ENCODE results near the gene LIN37. TPM values are rescaled to one million over a fixed set of nuclear protein-coding genes. Genes with fewer than 3 reads are reported as not detected.
"Not testable (repeated sequence)": the region's sequence is repeated elsewhere in the genome, so short reads cannot be mapped to it uniquely, and the experiment has no call there.

The LIN37 gene
- total RNA-seq, 1 donor = 9.0 TPM

- TF ChIP-seq CTCF (IDR thresholded peaks at IDR 0.05; ENCODE audit: extremely low read depth, low read depth, low read length) = no peak
- Histone ChIP-seq H3K4me1 (ENCODE audit: insufficient read depth, low read length) (peaks cover 8% of the 10 kb centered on the region), H2AFZ (ENCODE audit: low read length) (no peak overlapping the region), H3K4me3 (ENCODE audit: insufficient read depth, low read length) (no peak overlapping the region), H3K27me3 (ENCODE audit: insufficient read depth, low read length) (no peaks in the 10 kb centered on the region), H3K4me2 (ENCODE audit: insufficient read depth, low read length) (no peak overlapping the region), H3K36me3 (ENCODE audit: insufficient read depth, low read length) (peaks cover 63% of the 10 kb centered on the region), H4K20me1 (ENCODE audit: insufficient read depth, low read length) (peaks cover 28% of the 10 kb centered on the region), H3K9me3 (ENCODE audit: low read depth, low read length) (no peaks in the 10 kb centered on the region), H3K79me2 (ENCODE audit: insufficient read depth, low read length) (peaks cover 46% of the 10 kb centered on the region), H3K27ac (ENCODE audit: low read depth, low read length) (no peak overlapping the region)
- DNase-seq (ENCODE audit: insufficient read length, low spot score, missing footprints) = peak; percentile 75
These were observed 25.9 kb upstream of the LIN37 start for GRCh38 chr19:35722461-35722860.

GRCh38 chr19:35722897-35723296 is 25.5 kb upstream of the LIN37 start:
- Histone ChIP-seq H3K4me1 (ENCODE audit: insufficient read depth, low read length) (peaks cover 8% of the 10 kb centered on the region), H2AFZ (ENCODE audit: low read length) (no peak overlapping the region), H3K79me2 (ENCODE audit: insufficient read depth, low read length) (peaks cover 46% of the 10 kb centered on the region), H3K4me3 (ENCODE audit: insufficient read depth, low read length) (no peak overlapping the region), H3K27ac (ENCODE audit: low read depth, low read length) (no peak overlapping the region), H3K9me3 (ENCODE audit: low read depth, low read length) (no peaks in the 10 kb centered on the region), H4K20me1 (ENCODE audit: insufficient read depth, low read length) (peaks cover 28% of the 10 kb centered on the region), H3K4me2 (ENCODE audit: insufficient read depth, low read length) (no peak overlapping the region), H3K27me3 (ENCODE audit: insufficient read depth, low read length) (no peaks in the 10 kb centered on the region), H3K36me3 (ENCODE audit: insufficient read depth, low read length) (peaks cover 67% of the 10 kb centered on the region)
- peak; percentile 68 for DNase-seq (ENCODE audit: insufficient read length, low spot score, missing footprints)
- no peak for TF ChIP-seq CTCF (IDR thresholded peaks at IDR 0.05; ENCODE audit: extremely low read depth, low read depth, low read length)

GRCh38 chr19:35723671-35724070 is 24.7 kb upstream of the LIN37 start:
- TF ChIP-seq CTCF (IDR thresholded peaks at IDR 0.05; ENCODE audit: extremely low read depth, low read depth, low read length) = no peak
- H4K20me1 ChIP-seq (ENCODE audit: insufficient read depth, low read length) = peaks cover 25% of the 10 kb centered on the region

GRCh38 chr19:35724132-35724531 is 24.2 kb upstream of the LIN37 start:
- Histone ChIP-seq H4K20me1 (ENCODE audit: insufficient read depth, low read length) (peaks cover 20% of the 10 kb centered on the region), H3K79me2 (ENCODE audit: insufficient read depth, low read length) (peaks cover 36% of the 10 kb centered on the region), H3K36me3 (ENCODE audit: insufficient read depth, low read length) (peaks cover 78% of the 10 kb centered on the region)
- H3K9me3 ChIP-seq (ENCODE audit: low read depth, low read length); DNase-seq (ENCODE audit: insufficient read length, low spot score, missing footprints); H3K27ac ChIP-seq (ENCODE audit: low read depth, low read length); H2AFZ ChIP-seq (ENCODE audit: low read length); H3K4me2 ChIP-seq (ENCODE audit: insufficient read depth, low read length); H3K4me3 ChIP-seq (ENCODE audit: insufficient read depth, low read length); H3K4me1 ChIP-seq (ENCODE audit: insufficient read depth, low read length); H3K27me3 ChIP-seq (ENCODE audit: insufficient read depth, low read length): not testable (repeated sequence)

More at GRCh38 chr19:35723671-35724070, 24.7 kb upstream of the LIN37 start:
- no peak overlapping the region for H3K27ac ChIP-seq (ENCODE audit: low read depth, low read length)
- H3K9me3 ChIP-seq (ENCODE audit: low read depth, low read length) = no peaks in the 10 kb centered on the region
- H3K4me2 ChIP-seq (ENCODE audit: insufficient read depth, low read length) = no peak overlapping the region
- no peak overlapping the region for H3K4me3 ChIP-seq (ENCODE audit: insufficient read depth, low read length)
- H2AFZ ChIP-seq (ENCODE audit: low read length) = no peak overlapping the region
- peaks cover 7% of the 10 kb centered on the region for H3K4me1 ChIP-seq (ENCODE audit: insufficient read depth, low read length)
- H3K36me3 ChIP-seq (ENCODE audit: insufficient read depth, low read length) = peaks cover 73% of the 10 kb centered on the region
- H3K79me2 ChIP-seq (ENCODE audit: insufficient read depth, low read length) = peaks cover 41% of the 10 kb centered on the region
- H3K27me3 ChIP-seq (ENCODE audit: insufficient read depth, low read length) = no peaks in the 10 kb centered on the region
- no peak for DNase-seq (ENCODE audit: insufficient read length, low spot score, missing footprints)
